IMR-90 (cell line): ENCODE measurements around the gene SLC26A8.

Experiments
- BHLHE40 ChIP-seq: fragments of 150-350 bp; IDR thresholded peaks from 2 replicates; pipeline ENCODE4 v1.6.1; 2016; ENCODE audit warnings: mild to moderate bottlenecking, low read depth, low read length
- CEBPB ChIP-seq: IDR thresholded peaks from 2 replicates; pipeline ENCODE4 v1.6.1; 2012; ENCODE audit warnings: low read depth, low read length, improper control_type of control experiment
- CTCF ChIP-seq: conservative IDR thresholded peaks from 2 replicates; pipeline ENCODE4 v1.5.1; 2012; ENCODE audit warnings: mild to moderate bottlenecking, low read depth, low read length, improper control_type of control experiment
- ELK1 ChIP-seq: fragments of 150-350 bp; IDR thresholded peaks from 2 replicates; pipeline ENCODE4 v1.6.1; 2016; ENCODE audit warnings: low read depth, mild to moderate bottlenecking, low read length, moderate library complexity, borderline replicate concordance
- FOS ChIP-seq: fragments of 150-350 bp; IDR thresholded peaks from 2 replicates; pipeline ENCODE4 v1.6.1; 2016; ENCODE audit warnings: low read depth, low read length
- MAFK ChIP-seq: IDR thresholded peaks from 2 replicates; pipeline ENCODE4 v1.6.1; 2012; ENCODE audit warnings: low read depth, low read length, improper control_type of control experiment
- MAZ ChIP-seq: IDR thresholded peaks from 2 replicates; pipeline ENCODE4 v1.6.1; 2012; ENCODE audit warnings: low read depth, mild to moderate bottlenecking, low read length, improper control_type of control experiment, moderate library complexity, borderline replicate concordance
- POLR2A ChIP-seq: IDR thresholded peaks from 2 replicates; pipeline ENCODE4 v1.6.1; 2012; ENCODE audit warnings: mild to moderate bottlenecking, low read depth, low read length
- RAD21 ChIP-seq: IDR thresholded peaks from 2 replicates; pipeline ENCODE4 v1.6.1; 2012; ENCODE audit warnings: low read length, improper control_type of control experiment
- RFX5 ChIP-seq: IDR thresholded peaks from 2 replicates; pipeline ENCODE4 v1.8.0; 2012; ENCODE audit warnings: low read depth, mild to moderate bottlenecking, low read length, moderate library complexity
- SMC3 ChIP-seq: fragments of 150-350 bp; IDR thresholded peaks from 2 replicates; pipeline ENCODE4 v1.6.1; 2016; ENCODE audit warnings: low read depth, mild to moderate bottlenecking, antibody characterized with exemption, low read length, moderate library complexity
- USF2 ChIP-seq: fragments of 150-350 bp; IDR thresholded peaks from 2 replicates; pipeline ENCODE4 v1.6.1; 2017; ENCODE audit warnings: mild to moderate bottlenecking, antibody characterized with exemption, low read length, low read depth

GRCh38 chr6:36054415-36054814 lies 30.0 kb upstream of the SLC26A8 start:
- no peak for TF ChIP-seq CTCF
- TF ChIP-seq POLR2A = no peak
- no peak for TF ChIP-seq MAZ
- no peak for TF ChIP-seq CEBPB
- TF ChIP-seq FOS = no peak
- no peak for TF ChIP-seq ELK1
- no peak for TF ChIP-seq BHLHE40
- no peak for TF ChIP-seq USF2
- TF ChIP-seq RFX5 = no peak
- TF ChIP-seq MAFK = no peak
- no peak for TF ChIP-seq SMC3
- TF ChIP-seq RAD21 = no peak
